Breast epithelium (tissue), 4 donors: ENCODE measurements around the gene BCL2. TPM values are rescaled to one million over a fixed set of nuclear protein-coding genes. Genes with fewer than 3 reads are reported as not detected.

ENCODE experiments used
- DNase-seq, 2 donors: peaks; one replicate each; pipeline ENCODE4 v3.0.0-alpha.2; 2019; ENCODE audit warnings: low spot score in 2 of 2
- H3K27ac ChIP-seq, 2 donors: fragments of 200-600 bp; sonication (generic) in 1 of 2; one replicate each; pipeline ENCODE4 v1.5.1; 2016 to 2019; ENCODE audit warnings: mild to moderate bottlenecking in 1 of 2
- H3K27me3 ChIP-seq, 2 donors: fragments of 200-600 bp; sonication (generic) in 1 of 2; one replicate each; pipeline versions ENCODE4 v1.5.1 to v1.6.0; 2017 to 2019; ENCODE audit warnings: control low read depth in 1 of 2, mild to moderate bottlenecking in 1 of 2
- H3K36me3 ChIP-seq: fragments of 200-600 bp; one replicate; pipeline ENCODE4 v1.5.1; 2019
- H3K4me1 ChIP-seq, 2 donors: fragments of 200-600 bp; sonication (generic); one replicate each; pipeline ENCODE4 v1.5.1; 2016 to 2019; ENCODE audit warnings: control low read depth in 1 of 2
- H3K4me3 ChIP-seq, 3 donors: fragments of 200-600 bp; sonication (generic); 1 replicate in 2 of 3; 2 replicates in 1 of 3; pipeline ENCODE4 v1.5.1; 2016 to 2019; ENCODE audit warnings: mild to moderate bottlenecking in 3 of 3, moderate library complexity in 2 of 3
- H3K9me3 ChIP-seq, 2 donors: fragments of 200-600 bp; sonication (generic) in 1 of 2; one replicate each; pipeline ENCODE4 v1.5.1; 2016 to 2019; ENCODE audit warnings: control low read depth in 1 of 2
- CTCF ChIP-seq, 3 donors: fragments of 450-650 bp; IDR thresholded peaks; one replicate each; pipeline ENCODE4 v1.5.1; 2016 to 2017; ENCODE audit warnings: antibody characterized with exemption in 3 of 3, mild to moderate bottlenecking in 3 of 3, moderate library complexity in 3 of 3
- POLR2A ChIP-seq: fragments of 450-650 bp; IDR thresholded peaks from one replicate; pipeline ENCODE4 v1.6.1; 2016; ENCODE audit warnings: antibody characterized with exemption, mild to moderate bottlenecking, moderate library complexity
- POLR2AphosphoS5 ChIP-seq, 3 donors: sonication (generic); formaldehyde crosslinking; IDR thresholded peaks; one replicate each; pipeline ENCODE4 v1.6.1; 2017; ENCODE audit warnings: antibody characterized with exemption in 3 of 3
- intact Hi-C: fragments of 100-400 bp; cut with DNase I; formaldehyde crosslinking; loops from one replicate; pipeline ENCODE4 v1.15.1; 2023; ENCODE audit warnings: low total_unique reads
- total RNA-seq, 3 donors: library from RNA; depleted of rRNA; stranded (reverse); fragments of >200 nt; gene quantifications; one replicate each; pipeline ENCODE4 v1.1.0, GENCODE V29; 2016

Gene BCL2
- total RNA-seq, 3 donors from 2014 or later = 41.3 to 82.5 (median 43.6) TPM

DNA sequence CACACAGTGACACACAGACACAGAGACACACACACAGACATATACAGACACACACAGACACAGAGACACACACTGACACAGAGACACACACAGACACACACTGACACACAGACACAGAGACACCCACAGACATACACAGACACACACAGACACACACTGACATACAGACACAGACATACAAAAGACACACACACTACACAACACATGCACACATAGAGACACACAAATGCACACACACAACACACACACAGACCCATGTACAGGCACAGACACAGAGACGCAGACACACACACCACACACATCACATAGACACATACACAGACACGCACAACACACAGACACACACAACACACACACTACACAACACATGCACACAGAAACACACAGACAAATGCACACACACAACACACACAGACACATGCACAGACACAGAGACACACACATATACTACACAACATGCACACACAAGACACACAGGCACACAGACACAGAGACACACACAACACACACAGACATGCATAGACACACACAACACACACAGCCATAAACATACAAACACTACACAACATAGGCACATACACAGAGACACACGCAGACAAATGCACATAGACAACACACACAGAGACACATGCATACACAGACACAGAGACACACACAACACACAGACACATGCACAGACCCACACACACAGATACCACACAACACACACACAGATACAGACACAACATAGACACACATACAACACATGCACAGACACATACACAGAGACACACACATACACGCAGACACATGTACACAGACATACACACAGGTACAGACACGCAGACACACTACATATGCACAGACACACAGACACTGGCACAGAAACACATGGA is 120.5 kb downstream of the BCL2 start:
- DNase-seq = no peak
- TF ChIP-seq CTCF (IDR thresholded peaks at IDR 0.05) (no peak), POLR2A (no peak), POLR2AphosphoS5 (IDR thresholded peaks at IDR 0.05) (no peak)
- Histone ChIP-seq H3K36me3 (no peaks in the 10 kb centered on the region), H3K4me3 (peak overlapping the region in 1 of 3 donors; percentile 31), H3K27ac (peak overlapping the region; percentile 5 to 57), H3K27me3 (no peaks in the 10 kb centered on the region), H3K4me1 (peaks cover 0 to 10% of the 10 kb centered on the region in 2 donors), H3K9me3 (no peaks in the 10 kb centered on the region)
- intact Hi-C loops = no loop called here

- H3K4me1 ChIP-seq = peaks cover 0 to 10% of the 10 kb centered on the region in 2 donors
Measured at GRCh38 chr18:63198098-63198760, 121.3 kb downstream of the BCL2 start.

DNA sequence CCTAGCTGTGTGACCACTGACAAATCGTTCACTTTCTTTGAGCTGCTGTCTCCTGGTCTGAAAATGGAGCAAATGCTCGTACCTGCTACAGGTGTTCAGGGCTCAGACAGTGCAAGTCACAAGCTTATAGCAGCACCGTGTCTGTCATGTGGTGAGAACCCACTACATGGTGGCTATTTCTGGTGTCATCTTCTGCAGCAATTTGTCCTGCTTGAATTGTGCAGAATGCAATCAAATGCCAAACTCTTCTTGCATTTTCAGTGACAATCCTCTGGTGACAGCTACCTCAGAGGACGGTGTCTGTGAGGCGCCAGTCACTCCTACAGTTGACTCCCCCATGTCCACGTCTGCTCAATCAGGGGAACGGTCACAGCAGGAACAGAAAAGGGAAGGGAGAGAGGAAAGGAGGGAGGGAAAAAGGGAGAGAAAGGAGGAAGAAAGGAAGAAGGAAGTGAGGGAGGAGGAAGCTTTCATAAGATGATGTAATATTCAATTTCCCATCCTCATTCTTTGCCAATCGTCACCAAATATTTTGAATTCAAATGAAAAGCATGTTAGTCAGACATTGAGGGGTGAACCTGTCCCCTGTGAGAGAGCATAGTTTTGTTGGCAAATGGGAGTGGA is 122.2 kb downstream of the BCL2 start:
- no peak for DNase-seq
- Histone ChIP-seq H3K27ac (peak overlapping the region; percentile 41 to 57), H3K36me3 (no peaks in the 10 kb centered on the region), H3K4me3 (no peak overlapping the region), H3K27me3 (no peaks in the 10 kb centered on the region), H3K4me1 (peaks cover 0 to 10% of the 10 kb centered on the region in 2 donors), H3K9me3 (no peaks in the 10 kb centered on the region)
- TF ChIP-seq POLR2AphosphoS5 (IDR thresholded peaks at IDR 0.05) (no peak), POLR2A (no peak), CTCF (IDR thresholded peaks at IDR 0.05) (no peak)
- intact Hi-C loops = no loop called here

More at GRCh38 chr18:63198098-63198760, 121.3 kb downstream of the BCL2 start:
- Histone ChIP-seq H3K4me3 (no peak overlapping the region), H3K27me3 (no peaks in the 10 kb centered on the region), H3K27ac (peak overlapping the region; percentile 57 to 63), H3K36me3 (no peaks in the 10 kb centered on the region), H3K9me3 (no peaks in the 10 kb centered on the region)
- TF ChIP-seq CTCF (IDR thresholded peaks at IDR 0.05) (no peak), POLR2A (no peak), POLR2AphosphoS5 (IDR thresholded peaks at IDR 0.05) (no peak)
- intact Hi-C loops = no loop called here
- DNase-seq = no peak

GRCh38 chr18:63195326-63196159 is 124.0 kb downstream of the BCL2 start:
- Histone ChIP-seq H3K9me3 (no peaks in the 10 kb centered on the region), H3K27ac (no peak overlapping the region), H3K4me1 (peaks cover 0 to 10% of the 10 kb centered on the region in 2 donors), H3K4me3 (no peak overlapping the region), H3K36me3 (no peaks in the 10 kb centered on the region), H3K27me3 (no peaks in the 10 kb centered on the region)
- TF ChIP-seq POLR2A (no peak), CTCF (IDR thresholded peaks at IDR 0.05) (no peak), POLR2AphosphoS5 (IDR thresholded peaks at IDR 0.05) (no peak)
- no peak for DNase-seq
- intact Hi-C loops = no loop called here
